ENCODE results near the gene TMEM131. TPM values are rescaled to one million over a fixed set of nuclear protein-coding genes. Genes with fewer than 3 reads are reported as not detected.

TMEM131 gene
- total RNA-seq, 2 donors from 2014 or later = 49.5 to 52.0 TPM

DNA sequence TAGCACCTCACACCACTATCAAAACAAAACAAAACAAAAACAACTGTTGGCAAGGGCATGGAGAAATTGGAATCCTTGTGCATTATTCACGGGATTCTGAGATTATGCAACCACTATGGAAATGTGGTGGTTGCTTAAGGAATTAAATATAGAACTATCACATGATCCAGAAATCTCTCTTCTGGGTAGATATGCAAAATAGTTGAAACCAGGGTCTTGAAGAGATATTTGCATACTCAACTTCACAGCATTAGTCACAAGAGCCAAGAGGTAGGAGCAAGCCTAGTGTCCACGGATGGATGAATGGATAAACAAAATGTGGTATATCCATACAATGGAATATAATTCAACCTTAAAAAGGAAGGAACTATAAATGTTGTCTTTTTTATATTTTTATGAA, 7.0 kb downstream of the TMEM131 start:
- ATAC-seq (ENCODE audit: insufficient number of reproducible peaks, low FRiP score, low read depth) (no peak), DNase-seq (ENCODE audit: low spot score) (no peak)
- Histone ChIP-seq H3K36me3 (no peaks in the 10 kb centered on the region), H3K27ac (no peak overlapping the region), H3K9me3 (no peaks in the 10 kb centered on the region), H3K4me1 (ENCODE audit: control insufficient read depth in 1 of 2, low read depth in 2 of 2) (peaks cover 11 to 20% of the 10 kb centered on the region in 2 donors), H3K27me3 (replicated peaks; ENCODE audit: insufficient read depth) (no peaks in the 10 kb centered on the region), H3K4me3 (no peak overlapping the region)
- TF ChIP-seq, protein P1, sequence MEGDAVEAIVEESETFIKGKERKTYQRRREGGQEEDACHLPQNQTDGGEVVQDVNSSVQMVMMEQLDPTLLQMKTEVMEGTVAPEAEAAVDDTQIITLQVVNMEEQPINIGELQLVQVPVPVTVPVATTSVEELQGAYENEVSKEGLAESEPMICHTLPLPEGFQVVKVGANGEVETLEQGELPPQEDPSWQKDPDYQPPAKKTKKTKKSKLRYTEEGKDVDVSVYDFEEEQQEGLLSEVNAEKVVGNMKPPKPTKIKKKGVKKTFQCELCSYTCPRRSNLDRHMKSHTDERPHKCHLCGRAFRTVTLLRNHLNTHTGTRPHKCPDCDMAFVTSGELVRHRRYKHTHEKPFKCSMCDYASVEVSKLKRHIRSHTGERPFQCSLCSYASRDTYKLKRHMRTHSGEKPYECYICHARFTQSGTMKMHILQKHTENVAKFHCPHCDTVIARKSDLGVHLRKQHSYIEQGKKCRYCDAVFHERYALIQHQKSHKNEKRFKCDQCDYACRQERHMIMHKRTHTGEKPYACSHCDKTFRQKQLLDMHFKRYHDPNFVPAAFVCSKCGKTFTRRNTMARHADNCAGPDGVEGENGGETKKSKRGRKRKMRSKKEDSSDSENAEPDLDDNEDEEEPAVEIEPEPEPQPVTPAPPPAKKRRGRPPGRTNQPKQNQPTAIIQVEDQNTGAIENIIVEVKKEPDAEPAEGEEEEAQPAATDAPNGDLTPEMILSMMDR (IDR thresholded peaks at IDR 0.05) = no peak

DNA sequence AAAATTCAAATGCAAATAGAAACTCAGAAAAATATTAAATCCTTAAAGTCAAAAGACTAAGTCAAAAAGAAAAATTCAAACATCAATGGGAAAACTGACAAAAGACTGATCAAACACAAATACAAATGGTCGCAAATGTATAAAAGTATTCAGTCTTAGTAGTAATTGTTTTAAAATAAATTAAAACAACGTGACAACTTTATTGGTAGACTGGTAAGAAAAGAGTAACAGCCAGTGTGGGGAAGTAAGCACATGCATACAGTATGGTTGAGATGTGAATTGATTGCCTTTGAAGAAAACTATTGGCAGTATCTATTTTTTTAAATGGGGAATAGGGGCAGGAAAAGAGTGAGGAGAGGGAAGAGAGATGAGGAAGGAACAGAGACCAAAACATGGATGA, 9.8 kb downstream of the TMEM131 start:
- Histone ChIP-seq H3K4me1 (ENCODE audit: control insufficient read depth in 1 of 2, low read depth in 2 of 2) (no peaks in the 10 kb centered on the region), H3K9me3 (no peaks in the 10 kb centered on the region), H3K27me3 (replicated peaks; ENCODE audit: insufficient read depth) (no peaks in the 10 kb centered on the region), H3K36me3 (no peaks in the 10 kb centered on the region), H3K27ac (no peak overlapping the region), H3K4me3 (no peak overlapping the region)
- ATAC-seq (ENCODE audit: insufficient number of reproducible peaks, low FRiP score, low read depth) (no peak), DNase-seq (ENCODE audit: low spot score) (no peak)
- TF ChIP-seq, protein P1 (IDR thresholded peaks at IDR 0.05) = no peak

DNA sequence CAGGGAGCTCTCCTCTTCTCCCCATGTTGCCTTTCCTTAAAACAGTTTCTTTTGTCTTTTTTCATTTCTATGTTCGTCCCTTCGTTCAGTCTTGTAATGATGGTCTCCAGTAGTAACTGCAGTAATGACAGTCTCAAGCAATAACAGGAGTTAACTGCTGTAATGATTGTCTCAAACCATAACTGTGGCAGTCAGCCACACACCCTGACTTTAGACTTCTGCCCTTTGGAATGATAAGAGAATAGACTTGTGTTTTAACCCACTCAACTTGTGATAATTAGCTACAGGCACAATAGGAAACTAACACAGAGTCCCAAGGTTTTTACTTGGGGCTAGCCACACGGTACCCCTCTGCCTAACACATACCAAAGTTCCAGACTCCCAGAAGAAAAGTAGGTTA, 12.1 kb downstream of the TMEM131 start:
- no peak overlapping the region for H3K4me3 ChIP-seq
- no peaks in the 10 kb centered on the region for H3K27me3 ChIP-seq (replicated peaks; ENCODE audit: insufficient read depth)
- H3K9me3 ChIP-seq = peaks cover 6% of the 10 kb centered on the region
- H3K27ac ChIP-seq = no peak overlapping the region
- TF ChIP-seq, protein P1 (IDR thresholded peaks at IDR 0.05) = no peak
- no peaks in the 10 kb centered on the region for H3K36me3 ChIP-seq
- DNase-seq (ENCODE audit: low spot score) (no peak), ATAC-seq (ENCODE audit: insufficient number of reproducible peaks, low FRiP score, low read depth) (no peak)
- no peaks in the 10 kb centered on the region for H3K4me1 ChIP-seq (ENCODE audit: control insufficient read depth in 1 of 2, low read depth in 2 of 2)

DNA sequence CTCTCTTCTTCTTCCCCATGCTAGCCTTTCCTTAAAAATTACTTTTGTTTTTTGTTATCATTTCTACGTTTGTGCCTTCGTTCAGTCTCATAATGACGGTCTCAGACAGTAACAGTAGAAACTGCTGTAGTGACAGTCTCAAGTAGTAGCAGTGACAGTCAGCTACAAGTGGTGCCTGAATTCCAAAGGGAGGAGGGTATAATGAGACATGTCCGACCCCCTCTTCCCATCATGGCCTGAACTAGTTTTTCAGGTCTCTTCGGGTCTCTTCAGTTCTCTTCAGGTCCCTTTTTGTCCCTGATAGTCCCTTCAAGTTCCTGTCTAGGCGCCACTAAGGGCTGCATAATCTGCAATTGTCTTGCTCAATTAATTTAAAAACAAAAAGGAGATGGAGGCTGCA, 12.6 kb downstream of the TMEM131 start:
- TF ChIP-seq, protein P1 (IDR thresholded peaks at IDR 0.05) = no peak
- ATAC-seq (ENCODE audit: insufficient number of reproducible peaks, low FRiP score, low read depth) (no peak), DNase-seq (ENCODE audit: low spot score) (no peak)
- Histone ChIP-seq H3K9me3 (peaks cover 7% of the 10 kb centered on the region), H3K4me3 (no peak overlapping the region), H3K4me1 (ENCODE audit: control insufficient read depth in 1 of 2, low read depth in 2 of 2) (no peaks in the 10 kb centered on the region), H3K36me3 (no peaks in the 10 kb centered on the region), H3K27ac (no peak overlapping the region), H3K27me3 (replicated peaks; ENCODE audit: insufficient read depth) (no peaks in the 10 kb centered on the region)

DNA sequence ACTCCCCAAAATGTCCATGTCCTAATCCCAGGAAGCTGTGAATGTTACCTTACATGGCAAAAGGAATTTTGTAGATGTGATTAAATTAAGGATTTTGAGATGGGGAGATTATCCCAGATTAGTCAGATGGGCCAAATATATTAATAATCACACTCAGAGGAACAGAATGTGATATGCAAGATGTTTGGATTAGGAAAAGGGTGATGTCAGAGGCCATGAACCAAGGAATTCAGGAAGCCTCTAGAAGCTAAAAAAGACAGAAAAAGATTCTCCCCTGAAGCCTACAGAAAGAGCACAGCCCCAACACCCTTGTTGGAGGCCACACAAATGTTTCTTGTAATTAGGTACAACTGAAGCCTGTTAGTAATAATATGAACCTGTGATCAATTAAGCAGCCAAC, 13.1 kb downstream of the TMEM131 start:
- TF ChIP-seq, protein P1 (IDR thresholded peaks at IDR 0.05) = no peak
- DNase-seq (ENCODE audit: low spot score) = no peak
- Histone ChIP-seq H3K4me1 (ENCODE audit: control insufficient read depth in 1 of 2, low read depth in 2 of 2) (no peaks in the 10 kb centered on the region), H3K4me3 (no peak overlapping the region), H3K27me3 (replicated peaks; ENCODE audit: insufficient read depth) (no peaks in the 10 kb centered on the region), H3K9me3 (peaks cover 7% of the 10 kb centered on the region), H3K36me3 (no peaks in the 10 kb centered on the region), H3K27ac (no peak overlapping the region)
- no peak for ATAC-seq (ENCODE audit: insufficient number of reproducible peaks, low FRiP score, low read depth)

Measured in thoracic aorta (tissue), 2 donors.